ENCODE data around the gene ERGIC1. TPM values are rescaled to one million over a fixed set of nuclear protein-coding genes. Genes with fewer than 3 reads are reported as not detected.

Gene ERGIC1
- polyA plus RNA-seq, 1 experiment = 137 TPM

DNA sequence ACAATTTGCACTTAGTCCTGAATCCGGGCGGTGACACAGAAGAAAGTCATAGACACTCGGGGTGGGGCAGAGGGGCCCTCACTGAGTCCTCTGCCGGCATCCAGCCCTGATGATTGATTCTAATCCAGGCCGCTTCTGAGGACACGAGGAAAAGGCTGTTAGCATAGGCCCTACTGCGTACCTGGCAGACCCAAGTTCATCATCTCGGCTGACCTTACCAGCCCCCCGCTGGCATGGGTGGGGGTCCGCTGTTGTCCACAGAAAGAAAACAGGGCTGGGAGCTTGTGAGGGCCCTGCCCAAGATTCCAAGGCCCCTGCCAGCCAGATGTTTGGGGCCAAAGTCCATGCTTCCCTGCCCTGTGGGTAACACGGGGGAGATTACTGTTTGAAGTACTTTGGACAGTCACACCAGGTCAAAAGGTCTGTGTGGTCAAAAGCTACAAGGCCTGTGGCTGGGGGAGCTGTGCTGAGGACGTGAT is 24.5 kb downstream of the ERGIC1 start:
- TF ChIP-seq, protein P1, sequence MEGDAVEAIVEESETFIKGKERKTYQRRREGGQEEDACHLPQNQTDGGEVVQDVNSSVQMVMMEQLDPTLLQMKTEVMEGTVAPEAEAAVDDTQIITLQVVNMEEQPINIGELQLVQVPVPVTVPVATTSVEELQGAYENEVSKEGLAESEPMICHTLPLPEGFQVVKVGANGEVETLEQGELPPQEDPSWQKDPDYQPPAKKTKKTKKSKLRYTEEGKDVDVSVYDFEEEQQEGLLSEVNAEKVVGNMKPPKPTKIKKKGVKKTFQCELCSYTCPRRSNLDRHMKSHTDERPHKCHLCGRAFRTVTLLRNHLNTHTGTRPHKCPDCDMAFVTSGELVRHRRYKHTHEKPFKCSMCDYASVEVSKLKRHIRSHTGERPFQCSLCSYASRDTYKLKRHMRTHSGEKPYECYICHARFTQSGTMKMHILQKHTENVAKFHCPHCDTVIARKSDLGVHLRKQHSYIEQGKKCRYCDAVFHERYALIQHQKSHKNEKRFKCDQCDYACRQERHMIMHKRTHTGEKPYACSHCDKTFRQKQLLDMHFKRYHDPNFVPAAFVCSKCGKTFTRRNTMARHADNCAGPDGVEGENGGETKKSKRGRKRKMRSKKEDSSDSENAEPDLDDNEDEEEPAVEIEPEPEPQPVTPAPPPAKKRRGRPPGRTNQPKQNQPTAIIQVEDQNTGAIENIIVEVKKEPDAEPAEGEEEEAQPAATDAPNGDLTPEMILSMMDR (IDR thresholded peaks at IDR 0.05; ENCODE audit: low read depth, low read length) = no peak
- POLR2A ChIA-PET = interaction anchor here (0.9 to 3.1 kb wide), 3 partner anchors 11 to 88 kb away, joined by 5 to 15 read pairs (median 5); partner anchors contain the start of gene DUSP1
- CTCF ChIA-PET = interaction anchor here (1.7 kb wide), 1 partner anchor 145 kb away, joined by 3 read pairs; no protein-coding TSS in a partner anchor
- Histone ChIP-seq H3K27ac (ENCODE audit: low read depth, low read length) (peak overlapping the region; percentile 90), H3K4me3 (ENCODE audit: low read depth, low read length) (no peak overlapping the region), H3K27me3 (ENCODE audit: control insufficient read depth, insufficient read depth, low read length) (no peaks in the 10 kb centered on the region), H3K9me3 (ENCODE audit: control insufficient read depth, insufficient read depth, low read length) (no peaks in the 10 kb centered on the region)
- no peak for DNase-seq (ENCODE audit: low read depth, low spot score)

DNA sequence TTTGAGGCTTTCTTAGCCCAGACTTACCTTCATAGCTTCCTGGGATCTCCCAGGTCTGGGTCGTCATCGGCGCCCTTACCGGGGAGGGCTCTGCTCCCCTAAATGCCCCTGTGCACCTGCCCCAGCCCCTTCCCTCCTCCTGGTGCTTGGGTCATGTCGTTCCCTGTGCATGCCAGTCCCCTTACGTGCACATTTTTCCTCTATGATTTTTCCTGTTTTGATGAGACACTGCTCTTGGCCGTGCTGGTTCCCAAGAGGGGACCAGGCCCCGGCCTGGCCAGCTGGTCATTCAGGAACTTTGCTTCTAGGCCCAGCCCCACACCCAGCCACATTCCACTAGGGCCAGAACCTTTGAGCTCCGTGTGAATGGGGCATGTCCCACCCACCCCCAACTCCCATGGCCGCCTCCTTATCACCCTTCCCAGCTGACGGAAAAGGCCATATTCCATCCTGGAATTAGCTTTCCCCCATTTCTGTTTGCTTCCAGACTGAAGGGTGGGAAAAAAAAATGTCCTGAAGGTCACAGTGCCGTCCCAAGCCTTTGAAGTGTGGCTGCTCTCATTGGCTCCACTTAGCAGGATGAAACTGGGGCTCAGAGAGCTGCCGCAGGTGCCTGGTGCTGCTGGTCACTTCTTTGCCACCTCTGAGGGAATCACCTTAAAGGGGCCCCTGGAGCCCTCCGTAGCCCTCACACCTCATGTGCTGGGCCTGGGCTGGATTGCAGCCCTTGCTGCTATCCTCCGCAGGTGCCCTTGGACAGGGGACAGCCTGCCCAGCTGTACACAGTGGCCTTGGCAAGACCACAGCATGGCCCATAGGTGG is 25.1 kb downstream of the ERGIC1 start:
- CTCF ChIA-PET = interaction anchor here (1.2 to 1.7 kb wide), 2 partner anchors 73 to 146 kb away, joined by 3 read pairs; no protein-coding TSS in a partner anchor

DNA sequence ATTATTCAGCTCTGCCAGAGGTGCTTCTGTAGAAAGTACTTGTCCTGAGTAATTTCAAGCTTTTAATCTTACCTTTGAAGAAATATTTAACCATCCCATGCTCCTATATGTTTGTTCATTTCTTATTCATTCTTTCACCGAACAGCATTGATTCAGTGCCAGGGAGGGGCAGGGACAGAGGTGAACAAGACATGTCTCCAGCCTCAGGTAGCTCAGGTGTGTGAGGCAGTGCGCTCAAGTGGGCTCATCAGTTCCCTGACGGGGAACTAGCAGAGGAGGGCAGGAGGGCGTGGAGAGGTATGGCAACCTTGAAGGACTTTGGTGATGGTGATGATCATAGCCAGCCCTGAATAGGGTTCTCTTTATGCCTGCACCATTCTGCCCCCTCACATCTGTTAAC is 25.9 kb downstream of the ERGIC1 start:
- Histone ChIP-seq H3K9me3 (ENCODE audit: control insufficient read depth, insufficient read depth, low read length) (no peaks in the 10 kb centered on the region), H3K27ac (ENCODE audit: low read depth, low read length) (no peak overlapping the region), H3K4me3 (ENCODE audit: low read depth, low read length) (no peak overlapping the region), H3K27me3 (ENCODE audit: control insufficient read depth, insufficient read depth, low read length) (no peaks in the 10 kb centered on the region)
- no peak for DNase-seq (ENCODE audit: low read depth, low spot score)
- TF ChIP-seq, protein P1 (IDR thresholded peaks at IDR 0.05; ENCODE audit: low read depth, low read length) = no peak
- CTCF ChIA-PET = interaction anchor here (1.2 to 1.7 kb wide), 2 partner anchors 72 to 146 kb away, joined by 3 read pairs; no protein-coding TSS in a partner anchor
- POLR2A ChIA-PET = interaction anchor here (1.5 to 3.1 kb wide), 2 partner anchors 9 to 89 kb away, joined by 3 to 15 read pairs; partner anchors contain the start of gene DUSP1

More for the DNA sequence above, 25.1 kb downstream of the ERGIC1 start:
- TF ChIP-seq, protein P1 (IDR thresholded peaks at IDR 0.05; ENCODE audit: low read depth, low read length) = no peak
- POLR2A ChIA-PET = interaction anchor here (0.9 to 3.1 kb wide), 3 partner anchors 10 to 89 kb away, joined by 5 to 15 read pairs (median 5); partner anchors contain the start of gene DUSP1
- peak; percentile 47 for DNase-seq (ENCODE audit: low read depth, low spot score)
- Histone ChIP-seq H3K27me3 (ENCODE audit: control insufficient read depth, insufficient read depth, low read length) (no peaks in the 10 kb centered on the region), H3K4me3 (ENCODE audit: low read depth, low read length) (no peak overlapping the region), H3K27ac (ENCODE audit: low read depth, low read length) (peak overlapping the region; percentile 90), H3K9me3 (ENCODE audit: control insufficient read depth, insufficient read depth, low read length) (no peaks in the 10 kb centered on the region)

DNA sequence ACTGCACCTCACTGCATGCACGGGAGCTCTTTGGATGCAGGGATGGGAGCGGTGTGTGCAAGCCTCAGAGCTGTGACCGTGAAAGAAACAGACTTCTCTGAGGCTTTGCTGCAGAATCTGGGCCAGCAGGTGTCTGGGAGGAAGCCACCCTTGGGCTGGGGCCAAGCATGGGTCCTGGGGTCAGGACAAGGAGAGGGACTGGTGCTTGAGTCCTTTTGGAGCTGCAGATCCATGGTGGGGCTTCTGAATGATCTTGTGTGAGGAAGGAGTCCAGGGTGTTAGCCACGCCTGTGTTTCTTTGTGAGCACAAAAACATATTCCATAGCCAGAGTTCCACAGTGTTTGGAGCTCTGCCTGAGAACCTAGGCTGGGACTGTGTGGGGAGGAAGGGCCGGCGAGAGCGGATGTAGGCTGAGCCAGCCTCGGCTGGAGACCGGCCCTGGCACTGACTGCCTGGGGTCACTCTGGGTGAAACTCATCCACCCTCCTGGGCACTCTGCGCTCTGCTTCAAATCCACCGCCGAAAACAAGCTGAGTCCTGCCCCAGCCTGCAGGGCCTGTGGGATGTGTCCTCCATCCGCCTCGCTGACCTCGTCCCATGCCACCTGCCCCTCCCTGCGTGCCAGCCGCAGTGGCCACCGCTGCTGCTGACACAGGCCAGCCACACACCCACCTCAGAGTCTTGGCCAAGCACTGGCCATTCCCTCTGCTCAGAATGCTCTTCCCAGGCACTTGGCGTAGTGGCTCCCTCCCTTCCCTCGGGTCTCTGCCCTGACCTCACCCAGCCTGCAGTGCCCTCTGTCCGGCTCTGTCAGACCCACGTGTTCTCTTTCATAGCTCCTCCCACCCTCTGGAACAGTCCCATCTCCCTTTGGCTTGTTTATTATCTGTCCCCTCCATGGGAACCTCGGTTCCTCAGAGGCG is 26.7 kb downstream of the ERGIC1 start:
- ChIA-PET CTCF (interaction anchor here (1.7 kb wide), 1 partner anchor 147 kb away, joined by 3 read pairs; no protein-coding TSS in a partner anchor), POLR2A (interaction anchor here (1.5 to 3.1 kb wide), 2 partner anchors 8 to 90 kb away, joined by 3 to 15 read pairs; partner anchors contain the start of gene DUSP1)
- H3K4me3 ChIP-seq (ENCODE audit: low read depth, low read length) = no peak overlapping the region
- TF ChIP-seq, protein P1 (IDR thresholded peaks at IDR 0.05; ENCODE audit: low read depth, low read length) = no peak
- H3K9me3 ChIP-seq (ENCODE audit: control insufficient read depth, insufficient read depth, low read length) = no peaks in the 10 kb centered on the region
- H3K27me3 ChIP-seq (ENCODE audit: control insufficient read depth, insufficient read depth, low read length) = no peaks in the 10 kb centered on the region
- no peak for DNase-seq (ENCODE audit: low read depth, low spot score)
- peak overlapping the region; percentile 22 for H3K27ac ChIP-seq (ENCODE audit: low read depth, low read length)

All from AG04450 (cell line).